Kidney (tissue), 14 donors: Measurements from ENCODE around the gene OR13F1. TPM values are rescaled to one million over a fixed set of nuclear protein-coding genes. Genes with fewer than 3 reads are reported as not detected.

ENCODE experiments used
- DNase-seq, 5 donors: peaks; one replicate each; pipeline ENCODE4 v3.0.0-alpha.2; 2013 to 2020
- FAIRE-seq: peaks from 2 replicates; lab custom pipeline; 2012; peaks lifted over from hg19 to GRCh38; lab: Jason Lieb, UNC
- H3K27ac ChIP-seq, 2 donors: one replicate each; pipeline ENCODE4 v1.7.0; 2013; ENCODE audit warnings: low read depth in 2 of 2, low read length in 2 of 2, inconsistent platforms in 1 of 2
- H3K27me3 ChIP-seq: one replicate; pipeline ENCODE4 v1.7.1; 2013; ENCODE audit warnings: low read length, inconsistent platforms; ENCODE audit not compliant: control insufficient read depth, insufficient read depth
- H3K36me3 ChIP-seq, 3 donors: one replicate each; pipeline versions ENCODE4 v1.7.0 to v1.7.1; 2013; ENCODE audit warnings: low read length in 3 of 3, control low read depth in 1 of 3, inconsistent platforms in 1 of 3; ENCODE audit not compliant: insufficient read depth in 3 of 3, control insufficient read depth in 2 of 3
- H3K4me1 ChIP-seq, 3 donors: one replicate each; pipeline versions ENCODE4 v1.7.0 to v1.7.1; 2013; ENCODE audit warnings: low read length in 3 of 3, inconsistent platforms in 1 of 3, low read depth in 1 of 3; ENCODE audit not compliant: control insufficient read depth in 2 of 3, insufficient read depth in 2 of 3
- H3K4me3 ChIP-seq, 3 donors: one replicate each; pipeline versions ENCODE4 v1.7.0 to v1.8.1; 2013; ENCODE audit warnings: low read length in 3 of 3, control low read depth in 1 of 3, inconsistent platforms in 1 of 3
- H3K9ac ChIP-seq, 3 donors: one replicate each; pipeline versions ENCODE4 v1.7.0 to v1.7.1; 2013; ENCODE audit warnings: low read length in 3 of 3, control low read depth in 1 of 3, inconsistent platforms in 1 of 3
- H3K9me3 ChIP-seq, 3 donors: one replicate each; pipeline versions ENCODE4 v1.7.0 to v1.7.1; 2013; ENCODE audit warnings: low read length in 3 of 3, control low read depth in 1 of 3, inconsistent platforms in 1 of 3; ENCODE audit not compliant: control insufficient read depth in 2 of 3, insufficient read depth in 1 of 3
- intact Hi-C: fragments of 100-400 bp; cut with DNase I; formaldehyde crosslinking; loops from one replicate; pipeline ENCODE4 v1.11.1; 2022
- polyA plus RNA-seq: library from polyadenylated mRNA; stranded (reverse); fragments of 350-450 nt; fragmentation: Illumina TruSeq; extraction: RNeasy Lipid Tissue Mini Kit (QIAGEN cat#74804); gene quantifications from one replicate; pipeline ENCODE4 v1.2.3, GENCODE V29; 2014; ENCODE audit warnings: low read depth, low replicate concordance; ENCODE audit not compliant: insufficient read depth
- total RNA-seq: library from RNA; stranded (reverse); fragmentation: NEBNext Ultra II Directional; extraction: Animal tissue kit (Norgen Biotek cat#: 25700); gene quantifications from one replicate; pipeline ENCODE4 v1.2.1, GENCODE V29; 2021
- TF ChIP-seq, protein P1 (sequence below): IDR thresholded peaks from 3 replicates; pipeline ENCODE4 v1.5.1; 2012; ENCODE audit warnings: mild to moderate bottlenecking, moderate library complexity, borderline replicate concordance; ENCODE audit not compliant: insufficient read depth; ENCODE audit errors: extremely low read depth
- donor health status: control.
- donor health status: control.
- donor health status: control.
- donor health status: control.
- donor health status: control.
- donor health status: DM: yes; HTN: yes; CAD: no.
- donor health status: Normal renal cell carcinoma (clear cell type).

The OR13F1 gene
- total and polyA plus RNA-seq, 2 donors from 2014 or later: not detected

DNA sequence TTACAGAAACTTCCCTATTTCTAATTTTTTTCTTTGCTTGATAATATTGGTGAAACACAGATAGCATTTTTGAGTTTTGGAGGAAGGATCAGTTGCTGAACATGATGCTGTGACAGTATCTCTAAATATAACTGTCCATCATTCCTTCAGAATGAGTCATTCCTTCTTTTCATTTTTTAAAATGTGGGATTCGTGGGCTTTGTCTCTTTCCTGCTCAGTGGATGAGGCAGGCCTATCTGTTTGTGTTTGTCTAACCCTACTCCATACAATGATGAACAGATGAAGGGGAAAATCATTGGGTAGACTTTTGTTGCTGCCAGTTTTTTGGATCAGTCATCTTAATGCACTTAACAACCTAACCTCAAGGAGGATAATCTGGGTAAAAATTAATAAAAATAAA is 49.2 kb downstream of the OR13F1 start:
- no peaks in the 10 kb centered on the region for H3K27me3 ChIP-seq
- H3K27ac ChIP-seq: no peak overlapping the region
- no peak overlapping the region for H3K4me3 ChIP-seq
- H3K9me3 ChIP-seq: peaks cover 0 to 3% (median 0%) of the 10 kb centered on the region in 3 donors
- no peaks in the 10 kb centered on the region for H3K4me1 ChIP-seq
- TF ChIP-seq, protein P1, sequence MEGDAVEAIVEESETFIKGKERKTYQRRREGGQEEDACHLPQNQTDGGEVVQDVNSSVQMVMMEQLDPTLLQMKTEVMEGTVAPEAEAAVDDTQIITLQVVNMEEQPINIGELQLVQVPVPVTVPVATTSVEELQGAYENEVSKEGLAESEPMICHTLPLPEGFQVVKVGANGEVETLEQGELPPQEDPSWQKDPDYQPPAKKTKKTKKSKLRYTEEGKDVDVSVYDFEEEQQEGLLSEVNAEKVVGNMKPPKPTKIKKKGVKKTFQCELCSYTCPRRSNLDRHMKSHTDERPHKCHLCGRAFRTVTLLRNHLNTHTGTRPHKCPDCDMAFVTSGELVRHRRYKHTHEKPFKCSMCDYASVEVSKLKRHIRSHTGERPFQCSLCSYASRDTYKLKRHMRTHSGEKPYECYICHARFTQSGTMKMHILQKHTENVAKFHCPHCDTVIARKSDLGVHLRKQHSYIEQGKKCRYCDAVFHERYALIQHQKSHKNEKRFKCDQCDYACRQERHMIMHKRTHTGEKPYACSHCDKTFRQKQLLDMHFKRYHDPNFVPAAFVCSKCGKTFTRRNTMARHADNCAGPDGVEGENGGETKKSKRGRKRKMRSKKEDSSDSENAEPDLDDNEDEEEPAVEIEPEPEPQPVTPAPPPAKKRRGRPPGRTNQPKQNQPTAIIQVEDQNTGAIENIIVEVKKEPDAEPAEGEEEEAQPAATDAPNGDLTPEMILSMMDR: no peak
- no peak overlapping the region for H3K9ac ChIP-seq
- no peaks in the 10 kb centered on the region for H3K36me3 ChIP-seq
- FAIRE-seq: no peak
- no peak for DNase-seq
- intact Hi-C loops: no loop called here

Other genes starting within 250 kb of the OR13F1 start
- not detected for gene OR13C4, start 22.9 kb downstream of the OR13F1 start, total RNA-seq
- gene OR13C4, start 22.9 kb downstream of the OR13F1 start, polyA plus RNA-seq: not detected
- gene OR13C3, start 32.6 kb downstream of the OR13F1 start, total RNA-seq: not detected
- not detected for gene OR13C3, start 32.6 kb downstream of the OR13F1 start, polyA plus RNA-seq
- not detected for gene OR13C8, start 64.9 kb downstream of the OR13F1 start, total RNA-seq
- not detected for gene OR13C8, start 64.9 kb downstream of the OR13F1 start, polyA plus RNA-seq
- not detected for gene OR13C5, start 95.2 kb downstream of the OR13F1 start, total RNA-seq
- gene OR13C5, start 95.2 kb downstream of the OR13F1 start, polyA plus RNA-seq: not detected
- not detected for gene OR13C2, start 101.4 kb downstream of the OR13F1 start, total RNA-seq
- gene OR13C2, start 101.4 kb downstream of the OR13F1 start, polyA plus RNA-seq: not detected
- gene OR13C9, start 113.9 kb downstream of the OR13F1 start, total RNA-seq: not detected
- gene OR13C9, start 113.9 kb downstream of the OR13F1 start, polyA plus RNA-seq: not detected
- not detected for gene OR13D1, start 190.3 kb downstream of the OR13F1 start, total RNA-seq
- gene OR13D1, start 190.3 kb downstream of the OR13F1 start, polyA plus RNA-seq: not detected
- gene NIPSNAP3A, start 243.4 kb downstream of the OR13F1 start, total RNA-seq: 27.9 TPM
- 31.2 TPM for gene NIPSNAP3A, start 243.4 kb downstream of the OR13F1 start, polyA plus RNA-seq